Stimulated activated CD8-positive, alpha-beta memory T cell treated with anti-CD3 and anti-CD28 coated beads, Interleukin-15, amount 100 ng/mL, for 24 hours (primary cell): ENCODE measurements around the gene CSF2RB.

Experiments used
- DNase-seq: peaks from one replicate; pipeline ENCODE4 v3.0.0-alpha.2; 2020; ENCODE audit warnings: low read depth

Gene CSF2RB

GRCh38 chr22:36913427-36914389 is at the start of gene CSF2RB:
TSS of gene CSF2RB (plus strand) at chr22:36913628. CDS start at chr22:36922208, 8,580 bp downstream.
- no peak for DNase-seq

- DNase-seq = no peak
These were observed 49.4 kb upstream of the CSF2RB start for GRCh38 chr22:36863979-36864378.

GRCh38 chr22:36864454-36865215 is 48.8 kb upstream of the CSF2RB start:
- no peak for DNase-seq

GRCh38 chr22:36865346-36865745 is 48.1 kb upstream of the CSF2RB start:
- DNase-seq = no peak

DNA sequence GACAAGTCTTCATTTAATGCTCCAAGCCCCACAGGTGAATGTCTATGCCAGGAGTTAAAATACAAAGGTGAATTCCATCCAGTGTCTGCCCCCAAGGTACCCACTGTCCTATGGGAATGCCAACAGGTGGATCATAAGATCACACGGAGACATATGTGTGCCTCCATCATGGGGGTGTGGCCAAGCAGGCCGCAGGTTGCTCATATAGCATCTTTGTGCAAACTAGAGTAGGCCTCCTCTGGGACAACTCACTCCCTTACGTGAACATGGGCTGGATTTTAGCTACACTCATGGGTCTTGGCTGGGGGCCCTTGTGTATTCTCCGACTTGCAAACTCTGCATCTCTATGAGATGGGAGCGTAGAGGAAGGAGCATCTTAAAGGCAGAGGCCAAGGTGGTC is 45.7 kb upstream of the CSF2RB start:
- no peak for DNase-seq

DNA sequence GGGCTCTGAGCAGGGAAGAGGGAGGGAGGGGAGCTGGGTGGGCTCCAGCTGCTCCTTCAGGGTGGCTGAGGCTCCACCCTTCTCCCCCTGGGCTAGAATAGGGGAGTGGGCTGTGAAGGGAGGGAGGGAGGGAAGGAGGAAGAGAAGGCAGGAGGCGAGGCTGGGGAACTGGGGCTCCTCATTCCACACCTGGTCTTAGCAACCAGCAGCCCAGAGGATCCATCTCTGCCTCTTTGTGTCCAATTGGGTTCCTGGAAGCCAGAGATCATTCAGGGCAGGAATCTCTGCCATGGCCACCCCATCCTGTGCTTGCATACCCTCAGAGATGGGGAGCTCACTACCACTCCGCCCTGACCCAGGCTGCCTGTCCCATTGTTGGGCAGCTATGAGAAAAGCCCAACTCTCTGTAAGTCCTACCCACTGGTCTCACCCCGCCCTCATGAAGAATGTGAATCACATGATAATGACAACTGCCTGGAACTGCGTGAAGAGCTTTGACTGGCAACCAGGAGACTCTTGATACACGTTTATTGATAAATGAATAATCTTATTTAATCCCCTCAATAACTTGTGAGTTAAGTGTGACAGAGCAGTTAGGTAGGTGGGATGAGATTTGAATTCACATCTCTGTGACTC is 44.8 kb upstream of the CSF2RB start:
- no peak for DNase-seq

- no peak for DNase-seq
These were observed 43.2 kb upstream of the CSF2RB start for GRCh38 chr22:36870250-36870649.

GRCh38 chr22:36871669-36872081 is 41.8 kb upstream of the CSF2RB start:
- DNase-seq = no peak

DNA sequence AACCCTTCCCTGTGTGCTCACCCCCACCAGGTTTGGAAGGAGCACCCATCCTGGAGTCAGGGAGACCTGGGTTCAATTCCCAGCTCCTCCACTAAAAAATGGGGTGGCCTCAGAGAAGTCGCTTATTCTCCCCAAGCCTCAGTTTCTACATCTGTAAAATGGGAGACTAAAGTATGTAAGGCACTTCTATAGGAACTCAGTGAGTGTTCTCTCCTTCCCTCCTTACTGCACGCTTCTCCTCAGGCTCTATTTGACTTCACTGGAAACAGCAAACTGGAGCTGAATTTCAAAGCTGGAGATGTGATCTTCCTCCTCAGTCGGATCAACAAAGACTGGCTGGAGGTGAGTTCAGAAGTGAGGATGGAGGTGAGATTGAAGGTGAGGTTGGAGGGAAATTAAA is 41.3 kb upstream of the CSF2RB start:
- no peak for DNase-seq

DNA sequence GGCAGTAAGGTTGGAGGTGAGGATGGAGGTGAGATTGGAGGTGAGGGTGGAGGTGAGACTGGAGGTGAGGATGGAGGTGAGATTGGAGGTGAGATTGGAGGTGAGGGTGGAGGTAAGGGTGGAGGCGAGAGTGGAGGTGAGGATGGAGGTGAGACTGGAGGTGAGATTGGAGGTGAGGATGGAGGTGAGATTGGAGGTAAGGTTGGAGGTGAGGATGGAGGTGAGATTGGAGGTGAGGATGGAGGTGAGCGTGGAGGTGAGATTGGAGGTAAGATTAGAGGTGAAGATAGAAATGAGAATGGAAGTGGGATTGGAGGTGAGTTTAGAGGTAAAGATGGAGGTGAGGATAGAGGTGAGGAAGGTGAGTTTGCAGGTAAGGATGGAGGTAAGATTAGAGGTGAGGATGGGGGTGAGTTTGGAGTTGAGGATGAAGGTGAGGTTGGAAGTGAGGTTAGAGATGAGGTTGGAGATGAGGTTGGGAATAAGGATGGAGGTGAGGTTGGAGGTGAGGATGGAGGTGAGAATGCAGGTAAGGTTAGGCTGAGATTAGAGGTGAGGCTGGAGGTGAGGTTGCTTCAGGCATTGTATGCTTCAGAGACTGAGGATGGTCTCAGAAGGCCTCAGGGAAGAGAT is 40.4 kb upstream of the CSF2RB start:
- DNase-seq = no peak

DNA sequence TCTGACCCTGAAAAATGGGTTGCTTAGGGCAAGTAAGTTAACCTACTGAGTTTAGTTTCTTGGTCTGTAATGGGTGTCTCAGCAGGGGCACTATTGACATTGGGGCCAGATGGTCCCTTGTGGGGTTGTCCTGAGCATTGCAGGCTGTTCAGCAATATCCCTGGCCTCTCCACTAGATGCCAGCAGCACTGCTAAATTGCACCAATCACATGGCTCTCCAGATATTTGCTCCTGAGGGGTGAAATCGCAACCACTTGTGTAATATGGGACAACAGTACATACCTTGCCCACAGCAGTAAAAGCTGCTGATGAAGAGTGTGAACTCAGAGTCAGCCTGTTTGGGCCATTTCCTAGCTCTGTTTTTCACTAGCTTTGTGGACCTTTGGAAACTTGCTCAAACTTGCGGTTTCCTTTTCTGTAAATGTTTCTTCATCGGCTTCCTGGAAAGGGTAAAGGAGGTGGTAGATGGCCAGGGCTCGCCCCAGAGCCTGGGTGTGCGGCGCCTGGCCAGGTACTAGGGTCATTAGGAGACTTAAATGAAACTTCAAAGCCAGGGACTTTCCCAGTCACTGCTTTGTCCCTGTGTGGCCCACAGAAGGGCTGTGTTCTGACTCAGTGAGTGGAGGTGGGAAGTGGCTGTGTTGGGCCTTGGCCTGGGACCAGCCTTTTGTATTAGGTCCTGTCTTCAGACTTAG is 39.7 kb upstream of the CSF2RB start:
- no peak for DNase-seq

DNA sequence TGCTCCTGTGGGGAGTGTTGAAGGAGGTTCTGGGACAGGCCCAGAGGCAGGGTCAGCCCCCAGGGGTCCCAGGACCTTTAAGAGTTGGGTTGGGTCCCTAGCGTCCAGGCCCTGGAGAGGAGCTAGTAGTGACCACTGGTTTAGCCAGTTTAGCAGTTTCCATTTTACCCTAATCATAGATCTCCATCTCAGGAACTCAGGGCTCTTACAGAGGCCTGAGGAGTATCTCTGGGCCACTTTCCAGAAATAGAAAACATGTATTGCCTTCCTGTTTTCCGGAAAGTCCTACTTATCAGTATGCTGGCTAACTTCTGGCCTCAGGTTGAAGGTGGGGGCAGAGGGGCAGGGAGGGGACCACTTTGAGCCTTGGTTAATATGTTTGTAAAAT is 39.1 kb upstream of the CSF2RB start:
- DNase-seq = no peak

DNA sequence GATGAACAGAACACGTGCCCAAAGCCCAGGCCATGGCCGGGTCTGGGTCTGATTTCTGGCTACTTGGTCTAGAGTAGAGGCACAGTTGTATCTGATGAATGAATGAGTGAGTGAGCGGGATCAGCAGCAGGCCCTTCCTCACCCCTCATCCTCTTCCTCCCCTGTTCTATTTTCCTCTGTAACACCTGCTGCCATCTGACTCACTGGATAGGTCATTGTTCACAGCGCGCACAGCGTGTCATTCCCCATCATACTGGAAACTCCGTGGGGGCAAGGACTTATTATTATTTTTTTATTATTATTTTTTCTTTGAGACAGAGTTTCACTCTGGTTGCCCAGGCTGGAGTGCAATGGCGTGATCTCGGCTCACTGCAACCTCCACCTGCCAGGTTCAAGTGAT is 38.7 kb upstream of the CSF2RB start:
- DNase-seq = no peak

DNA sequence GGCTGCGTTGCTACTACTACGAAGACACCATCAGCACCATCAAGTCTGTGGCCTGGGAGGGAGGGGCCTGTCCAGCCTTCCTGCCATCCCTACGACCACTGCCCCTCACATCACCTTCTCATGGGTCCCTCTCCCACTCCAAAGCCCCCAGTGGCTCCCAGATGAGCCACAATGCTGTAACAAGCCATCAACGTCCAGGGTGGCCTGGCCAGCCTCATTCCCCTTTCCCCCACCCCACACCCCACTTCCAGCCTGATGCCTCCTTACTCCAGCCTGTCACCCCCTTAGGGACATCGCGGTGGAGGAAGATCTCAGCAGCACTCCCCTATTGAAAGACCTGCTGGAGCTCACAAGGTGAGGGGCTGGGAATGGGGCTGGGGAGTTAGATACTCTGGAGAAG is 37.7 kb upstream of the CSF2RB start:
- no peak for DNase-seq

DNA sequence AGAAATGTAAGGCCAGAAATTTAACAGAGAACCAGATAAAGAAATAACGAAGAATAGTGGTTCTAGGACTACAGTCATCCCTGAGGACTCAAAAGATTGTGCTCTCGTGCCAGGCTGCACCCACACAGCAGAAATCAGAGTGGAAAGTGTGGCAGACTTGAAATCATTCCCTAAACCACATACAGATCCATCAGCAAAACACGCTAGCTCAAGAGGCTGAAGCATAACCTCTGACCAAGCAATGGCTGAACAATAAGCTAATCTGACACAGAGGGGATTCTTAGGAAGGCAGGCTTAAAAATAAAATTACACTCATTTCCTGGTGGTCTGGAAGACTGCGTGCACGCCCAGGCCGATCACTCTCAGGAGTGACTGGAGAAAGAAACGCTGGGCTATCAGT is 33.7 kb upstream of the CSF2RB start:
- DNase-seq = no peak

GRCh38 chr22:36881504-36882245 is 31.8 kb upstream of the CSF2RB start:
- DNase-seq = no peak

GRCh38 chr22:36884349-36885158 is 28.9 kb upstream of the CSF2RB start:
- DNase-seq = no peak

GRCh38 chr22:36885474-36885873 is 28.0 kb upstream of the CSF2RB start:
- no peak for DNase-seq

GRCh38 chr22:36886016-36886415 is 27.4 kb upstream of the CSF2RB start:
- no peak for DNase-seq

DNA sequence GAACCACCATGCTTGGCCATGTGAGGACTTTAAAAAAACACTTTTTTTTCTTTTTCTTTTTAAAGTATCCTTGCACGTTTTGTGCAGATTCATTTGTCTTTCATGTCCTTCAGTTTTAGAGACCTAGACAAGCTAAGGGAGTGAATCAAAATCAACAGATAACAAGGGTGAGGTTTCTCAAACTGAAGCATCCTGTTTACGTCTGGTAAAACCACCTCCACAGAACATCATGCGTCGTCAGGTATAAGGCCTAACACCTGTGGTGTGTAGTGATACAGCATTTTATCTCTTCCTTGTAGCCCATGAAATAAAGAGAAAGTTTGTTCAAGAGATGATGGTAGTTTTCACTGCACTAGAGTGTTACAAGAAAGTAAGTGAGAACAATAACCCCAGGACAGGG is 26.3 kb upstream of the CSF2RB start:
- DNase-seq = no peak
